ENCODE data around the gene GUF1. TPM values are rescaled to one million over a fixed set of nuclear protein-coding genes. Genes with fewer than 3 reads are reported as not detected.

The GUF1 gene
- total RNA-seq, 1 experiment from 2014 or later, result 50.2 TPM

DNA sequence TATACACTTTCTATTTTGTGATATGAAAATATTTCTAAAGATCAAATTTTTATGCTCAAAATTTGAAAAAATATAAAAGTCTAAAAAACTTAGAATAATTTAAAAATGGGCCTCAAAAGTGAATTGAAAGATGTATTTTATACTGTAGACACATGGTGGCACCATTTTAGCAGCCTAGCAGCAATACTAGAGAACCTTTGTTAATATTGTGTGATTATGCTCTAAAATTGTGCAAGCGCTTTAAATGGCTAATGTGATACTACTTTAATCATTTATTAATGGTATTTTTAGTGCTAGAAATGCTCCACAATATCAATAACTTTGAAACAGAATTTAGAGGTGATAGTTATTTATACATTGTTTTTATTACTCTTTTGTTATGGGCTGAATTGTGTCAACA lies 3.7 kb upstream of the GUF1 start:
- H3K36me3 Mint-ChIP-seq (ENCODE audit: insufficient read depth, unreplicated experiment), result no peaks in the 10 kb centered on the region

DNA sequence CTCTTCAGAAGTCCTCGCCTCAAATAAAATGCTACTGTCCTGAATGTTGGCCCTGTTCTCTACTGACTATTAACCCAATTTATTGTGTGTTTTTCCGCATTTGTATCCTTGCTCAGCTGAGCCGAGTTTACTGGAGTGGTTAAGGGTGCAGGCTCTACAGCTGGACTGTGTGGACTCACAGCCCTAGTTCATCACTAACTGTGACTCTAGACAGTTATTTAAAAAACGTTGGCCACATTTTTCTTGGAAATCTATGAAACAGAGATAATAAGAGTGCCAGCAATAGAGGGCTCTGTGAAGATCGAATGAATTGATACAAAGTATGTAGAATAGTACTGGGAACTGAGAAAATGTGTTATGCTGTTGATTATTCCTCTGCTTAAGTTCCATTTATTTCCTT lies 2.9 kb upstream of the GUF1 start:
- TF ChIP-seq, protein P1, sequence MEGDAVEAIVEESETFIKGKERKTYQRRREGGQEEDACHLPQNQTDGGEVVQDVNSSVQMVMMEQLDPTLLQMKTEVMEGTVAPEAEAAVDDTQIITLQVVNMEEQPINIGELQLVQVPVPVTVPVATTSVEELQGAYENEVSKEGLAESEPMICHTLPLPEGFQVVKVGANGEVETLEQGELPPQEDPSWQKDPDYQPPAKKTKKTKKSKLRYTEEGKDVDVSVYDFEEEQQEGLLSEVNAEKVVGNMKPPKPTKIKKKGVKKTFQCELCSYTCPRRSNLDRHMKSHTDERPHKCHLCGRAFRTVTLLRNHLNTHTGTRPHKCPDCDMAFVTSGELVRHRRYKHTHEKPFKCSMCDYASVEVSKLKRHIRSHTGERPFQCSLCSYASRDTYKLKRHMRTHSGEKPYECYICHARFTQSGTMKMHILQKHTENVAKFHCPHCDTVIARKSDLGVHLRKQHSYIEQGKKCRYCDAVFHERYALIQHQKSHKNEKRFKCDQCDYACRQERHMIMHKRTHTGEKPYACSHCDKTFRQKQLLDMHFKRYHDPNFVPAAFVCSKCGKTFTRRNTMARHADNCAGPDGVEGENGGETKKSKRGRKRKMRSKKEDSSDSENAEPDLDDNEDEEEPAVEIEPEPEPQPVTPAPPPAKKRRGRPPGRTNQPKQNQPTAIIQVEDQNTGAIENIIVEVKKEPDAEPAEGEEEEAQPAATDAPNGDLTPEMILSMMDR (IDR thresholded peaks at IDR 0.05; ENCODE audit: unreplicated experiment), result no peak
- ChIA-PET CTCF (no interaction called here), POLR2A (no interaction called here)
- DNase-seq (ENCODE audit: unreplicated experiment), result no peak
- Mint-ChIP-seq H3K27me3 (ENCODE audit: insufficient read depth, unreplicated experiment) (no peaks in the 10 kb centered on the region), H3K9me3 (ENCODE audit: unreplicated experiment) (no peaks in the 10 kb centered on the region), H3K4me3 (ENCODE audit: unreplicated experiment) (no peak overlapping the region), H3K36me3 (ENCODE audit: insufficient read depth, unreplicated experiment) (no peaks in the 10 kb centered on the region), H3K27ac (ENCODE audit: low read depth, unreplicated experiment) (no peak overlapping the region), H3K4me1 (ENCODE audit: insufficient read depth, unreplicated experiment) (no peaks in the 10 kb centered on the region)
- BruUV-seq (replicated peaks), result no TSS peak
- intact Hi-C loops (cut with micrococcal nuclease), result no loop called here

More for the DNA sequence above, 3.7 kb upstream of the GUF1 start:
- CTCF ChIA-PET, result no interaction called here
- TF ChIP-seq, protein P1 (IDR thresholded peaks at IDR 0.05; ENCODE audit: unreplicated experiment), result no peak
- intact Hi-C loops (cut with micrococcal nuclease), result no loop called here
- no peak for DNase-seq (ENCODE audit: unreplicated experiment)
- no TSS peak for BruUV-seq (replicated peaks)
- Mint-ChIP-seq H3K27me3 (ENCODE audit: insufficient read depth, unreplicated experiment) (no peaks in the 10 kb centered on the region), H3K4me1 (ENCODE audit: insufficient read depth, unreplicated experiment) (no peaks in the 10 kb centered on the region), H3K4me3 (ENCODE audit: unreplicated experiment) (no peak overlapping the region), H3K27ac (ENCODE audit: low read depth, unreplicated experiment) (no peak overlapping the region), H3K9me3 (ENCODE audit: unreplicated experiment) (no peaks in the 10 kb centered on the region)
- POLR2A ChIA-PET, result no interaction called here

DNA sequence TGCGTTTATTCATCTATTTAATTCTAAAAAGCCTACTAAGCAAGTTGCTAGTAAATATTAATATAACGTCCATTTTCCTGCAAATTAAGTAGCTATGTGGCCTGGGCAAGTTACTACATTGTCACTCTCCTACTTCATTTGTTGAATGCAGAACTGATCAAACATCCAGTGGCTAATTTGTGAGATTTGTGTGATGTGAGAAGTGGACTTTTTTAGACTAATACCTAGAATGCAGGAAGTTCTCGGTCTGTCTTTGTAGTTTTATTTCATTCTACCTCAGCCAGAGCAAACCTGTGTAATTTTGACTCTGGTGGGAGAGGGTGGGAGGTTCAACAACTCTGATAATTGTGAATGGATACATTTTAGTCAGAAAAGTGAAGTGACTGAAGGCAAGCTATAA lies 840 bp downstream of the GUF1 start:
- ChIA-PET CTCF (interaction anchor here (0.7 to 1.7 kb wide), 3 partner anchors 10 to 249 kb away, joined by 3 to 4 read pairs (median 3); no protein-coding TSS in a partner anchor), POLR2A (interaction anchor here (0.6 to 4.1 kb wide), 13 partner anchors 8 to 836 kb away, joined by 3 to 42 read pairs (median 5); partner anchors contain the start of gene GNPDA2)
- no peaks in the 10 kb centered on the region for H3K9me3 Mint-ChIP-seq (ENCODE audit: unreplicated experiment)
- peaks cover 26% of the 10 kb centered on the region for H3K36me3 Mint-ChIP-seq (ENCODE audit: insufficient read depth, unreplicated experiment)
- intact Hi-C loops (cut with micrococcal nuclease), result no loop called here
- no peak for DNase-seq (ENCODE audit: unreplicated experiment)
- peak overlapping the region; percentile 95 for H3K27ac Mint-ChIP-seq (ENCODE audit: low read depth, unreplicated experiment)
- TF ChIP-seq, protein P1 (IDR thresholded peaks at IDR 0.05; ENCODE audit: unreplicated experiment), result no peak
- H3K27me3 Mint-ChIP-seq (ENCODE audit: insufficient read depth, unreplicated experiment), result no peaks in the 10 kb centered on the region
- peaks cover 12% of the 10 kb centered on the region for H3K4me1 Mint-ChIP-seq (ENCODE audit: insufficient read depth, unreplicated experiment)
- no TSS peak for BruUV-seq (replicated peaks)
- H3K4me3 Mint-ChIP-seq (ENCODE audit: unreplicated experiment), result peak overlapping the region; percentile 96

- no peak for DNase-seq (ENCODE audit: unreplicated experiment)
- Mint-ChIP-seq H3K27ac (ENCODE audit: low read depth, unreplicated experiment) (no peak overlapping the region), H3K9me3 (ENCODE audit: unreplicated experiment) (no peaks in the 10 kb centered on the region), H3K4me1 (ENCODE audit: insufficient read depth, unreplicated experiment) (peaks cover 12% of the 10 kb centered on the region), H3K36me3 (ENCODE audit: insufficient read depth, unreplicated experiment) (peaks cover 82% of the 10 kb centered on the region), H3K4me3 (ENCODE audit: unreplicated experiment) (no peak overlapping the region), H3K27me3 (ENCODE audit: insufficient read depth, unreplicated experiment) (no peaks in the 10 kb centered on the region)
- POLR2A ChIA-PET, result interaction anchor here (0.7 kb wide), 1 partner anchor 57 kb away, joined by 3 read pairs; no protein-coding TSS in a partner anchor
- TF ChIP-seq, protein P1 (IDR thresholded peaks at IDR 0.05; ENCODE audit: unreplicated experiment), result no peak
- intact Hi-C loops (cut with micrococcal nuclease), result no loop called here
- CTCF ChIA-PET, result no interaction called here
- BruUV-seq (replicated peaks), result no TSS peak
Measured at GRCh38 chr4:44684648-44685047, 6.4 kb downstream of the GUF1 start.
